NCI-H128 (cell line): ENCODE data around the gene UBE2N.

Experiments
- DNase-seq: peaks from one replicate; lab custom pipeline; 2025; ENCODE audit not compliant: unreplicated experiment; lab: John Stamatoyannopoulos, UW

The UBE2N gene

DNA sequence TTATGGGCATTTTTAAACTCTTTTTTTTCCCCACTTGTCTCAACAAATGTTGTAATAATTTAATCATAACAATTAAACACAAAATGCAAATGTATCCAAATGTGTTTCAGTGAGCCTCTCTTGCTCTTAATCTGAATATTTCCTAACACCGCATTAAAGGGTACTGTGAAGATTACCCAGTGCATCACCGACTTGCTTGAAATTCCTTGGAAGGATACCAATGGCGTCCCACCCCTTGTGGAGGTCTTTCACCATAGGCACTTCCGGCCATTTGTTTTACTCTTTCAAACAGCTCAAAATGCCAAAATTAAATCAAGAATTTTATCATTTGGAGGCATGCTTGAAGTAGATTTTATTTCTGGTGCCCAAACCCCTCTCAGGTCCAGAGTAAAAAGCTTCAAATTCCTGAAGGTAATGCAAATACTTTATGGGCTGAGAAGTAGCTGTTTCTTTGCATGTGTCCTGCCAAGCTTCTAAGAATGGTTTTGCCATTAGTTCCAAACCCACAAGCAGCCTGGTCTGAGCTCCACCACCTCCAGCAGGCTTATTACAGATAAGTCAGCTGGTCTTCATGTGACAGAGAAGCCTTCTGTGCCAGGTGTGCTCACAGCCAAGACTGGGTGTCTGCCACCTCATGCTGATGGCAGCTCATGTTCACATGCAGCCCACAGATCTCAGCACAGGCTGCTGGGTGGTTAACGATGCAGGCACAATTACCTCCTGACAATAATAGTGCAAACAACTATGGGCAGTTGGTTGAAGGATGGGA is 80.4 kb downstream of the UBE2N start:
- DNase-seq: no peak

DNA sequence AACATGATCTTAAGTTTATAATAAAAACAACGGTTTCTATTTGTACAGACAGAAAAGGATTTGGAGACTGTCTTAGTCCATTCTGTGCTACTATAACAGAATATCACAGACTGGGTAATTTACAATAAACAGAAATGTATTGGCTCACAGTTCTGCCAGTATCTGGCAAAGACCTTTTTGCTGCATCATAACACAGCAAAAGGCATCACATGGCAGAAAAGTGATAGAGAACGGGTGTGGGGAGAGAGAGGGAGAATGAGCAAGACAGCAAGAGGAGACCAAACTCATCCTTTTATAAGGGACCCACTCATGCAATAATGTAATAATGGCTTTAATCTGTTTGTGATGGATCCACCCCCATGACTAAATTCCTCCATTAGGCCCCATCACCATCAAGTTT is 81.1 kb downstream of the UBE2N start:
- no peak for DNase-seq

DNA sequence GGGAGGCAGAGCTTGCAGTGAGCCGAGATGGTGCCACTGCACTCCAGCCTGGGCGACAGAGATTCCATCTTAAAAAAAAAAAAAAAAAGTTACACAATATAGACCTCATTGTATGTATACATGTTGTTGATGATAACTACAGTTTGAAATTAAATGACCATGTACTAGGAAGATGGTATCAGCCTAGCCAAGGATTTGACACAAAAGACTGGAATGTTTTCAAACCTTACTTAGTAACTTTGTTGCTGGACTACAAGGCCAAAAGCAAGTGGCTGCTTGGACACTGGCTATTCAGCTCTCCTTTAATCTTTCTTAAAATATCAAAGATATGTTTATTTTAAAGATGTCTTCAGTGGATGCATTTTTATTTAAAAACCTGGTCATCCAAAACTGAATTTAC is 82.9 kb downstream of the UBE2N start:
- no peak for DNase-seq

GRCh38 chr12:93358058-93358457 is 83.7 kb downstream of the UBE2N start:
- no peak for DNase-seq

- DNase-seq: no peak
These were observed 85.5 kb downstream of the UBE2N start for GRCh38 chr12:93356214-93356613.
